Measurements from ENCODE around the gene SFXN5.
"Not testable (repeated sequence)": the region's sequence is repeated elsewhere in the genome, so short reads cannot be mapped to it uniquely, and the experiment has no call there.

SFXN5 gene

GRCh38 chr2:73076701-73077423 is 5.3 kb upstream of the SFXN5 start:
- Histone ChIP-seq H3K4me1 (ENCODE audit: insufficient read depth, low read length) (peaks cover 10% of the 10 kb centered on the region), H3K36me3 (ENCODE audit: insufficient read depth, low read length) (no peaks in the 10 kb centered on the region), H3K9me3 (ENCODE audit: control insufficient read depth, insufficient read depth, low read length) (no peaks in the 10 kb centered on the region), H3K9ac (ENCODE audit: low read depth, low read length) (no peak overlapping the region)

- H3K9me3 ChIP-seq (ENCODE audit: control insufficient read depth, insufficient read depth, low read length) = no peaks in the 10 kb centered on the region
- no peaks in the 10 kb centered on the region for H3K36me3 ChIP-seq (ENCODE audit: insufficient read depth, low read length)
- no peak overlapping the region for H3K9ac ChIP-seq (ENCODE audit: low read depth, low read length)
- H3K4me1 ChIP-seq (ENCODE audit: insufficient read depth, low read length) = peaks cover 3% of the 10 kb centered on the region; the same call in 1 of the 2 replicates
Measured at GRCh38 chr2:73075477-73076373, 4.2 kb upstream of the SFXN5 start.

- Histone ChIP-seq H3K9me3 (ENCODE audit: control insufficient read depth, insufficient read depth, low read length) (no peaks in the 10 kb centered on the region), H3K9ac (ENCODE audit: low read depth, low read length) (no peak overlapping the region), H3K4me1 (ENCODE audit: insufficient read depth, low read length) (0 out of 2 replicates have a peak, but pooled peaks cover 8% of the 10 kb centered on the region), H3K36me3 (ENCODE audit: insufficient read depth, low read length) (no peaks in the 10 kb centered on the region)
Measured at GRCh38 chr2:73074110-73075069, 2.9 kb upstream of the SFXN5 start.

- Histone ChIP-seq H3K4me1 (ENCODE audit: insufficient read depth, low read length) (peaks cover 17% of the 10 kb centered on the region; the same call in 1 of the 2 replicates), H3K36me3 (ENCODE audit: insufficient read depth, low read length) (no peaks in the 10 kb centered on the region), H3K9ac (ENCODE audit: low read depth, low read length) (peak overlapping the region; percentile 80), H3K9me3 (ENCODE audit: control insufficient read depth, insufficient read depth, low read length) (no peaks in the 10 kb centered on the region)
Measured at GRCh38 chr2:73072416-73072815, 904 bp upstream of the SFXN5 start.

GRCh38 chr2:73072129-73072395 is 550 bp upstream of the SFXN5 start:
- Histone ChIP-seq H3K9ac (ENCODE audit: low read depth, low read length) (peak overlapping the region; percentile 80), H3K9me3 (ENCODE audit: control insufficient read depth, insufficient read depth, low read length) (no peaks in the 10 kb centered on the region), H3K4me1 (ENCODE audit: insufficient read depth, low read length) (peaks cover 17% of the 10 kb centered on the region; the same call in 1 of the 2 replicates), H3K36me3 (ENCODE audit: insufficient read depth, low read length) (no peaks in the 10 kb centered on the region)

GRCh38 chr2:73070643-73071359 is 711 bp downstream of the SFXN5 start:
- H3K4me1 ChIP-seq (ENCODE audit: insufficient read depth, low read length) = peaks cover 17% of the 10 kb centered on the region; the same call in 1 of the 2 replicates

GRCh38 chr2:73069855-73070642 is 1.5 kb downstream of the SFXN5 start:
- Histone ChIP-seq H3K4me1 (ENCODE audit: insufficient read depth, low read length) (peaks cover 17% of the 10 kb centered on the region; the same call in 1 of the 2 replicates), H3K36me3 (ENCODE audit: insufficient read depth, low read length) (no peaks in the 10 kb centered on the region), H3K9me3 (ENCODE audit: control insufficient read depth, insufficient read depth, low read length) (no peaks in the 10 kb centered on the region), H3K9ac (ENCODE audit: low read depth, low read length) (peak overlapping the region; percentile 80)

More at GRCh38 chr2:73070643-73071359, 711 bp downstream of the SFXN5 start:
- Histone ChIP-seq H3K9me3 (ENCODE audit: control insufficient read depth, insufficient read depth, low read length) (no peaks in the 10 kb centered on the region), H3K36me3 (ENCODE audit: insufficient read depth, low read length) (no peaks in the 10 kb centered on the region), H3K9ac (ENCODE audit: low read depth, low read length) (peak overlapping the region; percentile 80)

GRCh38 chr2:73069041-73069854 is 2.3 kb downstream of the SFXN5 start:
- peak overlapping the region; percentile 80; the same call in 1 of the 2 replicates for H3K9ac ChIP-seq (ENCODE audit: low read depth, low read length)
- no peaks in the 10 kb centered on the region for H3K9me3 ChIP-seq (ENCODE audit: control insufficient read depth, insufficient read depth, low read length)
- no peaks in the 10 kb centered on the region for H3K36me3 ChIP-seq (ENCODE audit: insufficient read depth, low read length)
- peaks cover 23% of the 10 kb centered on the region for H3K4me1 ChIP-seq (ENCODE audit: insufficient read depth, low read length)

GRCh38 chr2:73068147-73068546 is 3.4 kb downstream of the SFXN5 start:
- H3K9me3 ChIP-seq (ENCODE audit: control insufficient read depth, insufficient read depth, low read length) = no peaks in the 10 kb centered on the region
- H3K4me1 ChIP-seq (ENCODE audit: insufficient read depth, low read length) = peaks cover 33% of the 10 kb centered on the region
- H3K9ac ChIP-seq (ENCODE audit: low read depth, low read length) = no peak overlapping the region
- H3K36me3 ChIP-seq (ENCODE audit: insufficient read depth, low read length) = no peaks in the 10 kb centered on the region

GRCh38 chr2:73067043-73067442 is 4.5 kb downstream of the SFXN5 start:
- H3K4me1 ChIP-seq (ENCODE audit: insufficient read depth, low read length) = peaks cover 36% of the 10 kb centered on the region
- H3K9ac ChIP-seq (ENCODE audit: low read depth, low read length) = no peak overlapping the region
- no peaks in the 10 kb centered on the region for H3K36me3 ChIP-seq (ENCODE audit: insufficient read depth, low read length)
- no peaks in the 10 kb centered on the region for H3K9me3 ChIP-seq (ENCODE audit: control insufficient read depth, insufficient read depth, low read length)

GRCh38 chr2:73065070-73065469 is 6.4 kb downstream of the SFXN5 start:
- peaks cover 36% of the 10 kb centered on the region for H3K4me1 ChIP-seq (ENCODE audit: insufficient read depth, low read length)
- not testable (repeated sequence) for H3K9ac ChIP-seq (ENCODE audit: low read depth, low read length); H3K9me3 ChIP-seq (ENCODE audit: control insufficient read depth, insufficient read depth, low read length); H3K36me3 ChIP-seq (ENCODE audit: insufficient read depth, low read length)

Measured in ES-I3 (cell line).